Tibial nerve (tissue), 4 donors: ENCODE measurements around the gene RPS8. TPM values are rescaled to one million over a fixed set of nuclear protein-coding genes. Genes with fewer than 3 reads are reported as not detected.
"Not testable (repeated sequence)": the region's sequence is repeated elsewhere in the genome, so short reads cannot be mapped to it uniquely, and the experiment has no call there.

ENCODE experiments used
- DNase-seq, 2 donors: peaks; one replicate each; pipeline ENCODE4 v3.0.0-alpha.2; 2019; ENCODE audit warnings: low spot score in 2 of 2
- H3K27ac ChIP-seq, 4 donors: fragments of 200-600 bp; sonication (generic) in 3 of 4; one replicate each; pipeline ENCODE4 v1.5.1; 2017 to 2019; ENCODE audit warnings: mild to moderate bottlenecking in 1 of 4
- H3K27me3 ChIP-seq, 2 donors: fragments of 200-600 bp; sonication (generic) in 1 of 2; one replicate each; pipeline versions ENCODE4 v1.5.1 to v1.6.0; 2017 to 2019
- H3K36me3 ChIP-seq, 3 donors: fragments of 200-600 bp; sonication (generic); one replicate each; pipeline ENCODE4 v1.5.1; 2018 to 2019
- H3K4me1 ChIP-seq, 4 donors: fragments of 200-600 bp; sonication (generic) in 3 of 4; one replicate each; pipeline ENCODE4 v1.5.1; 2017 to 2019
- H3K4me3 ChIP-seq, 4 donors: fragments of 200-600 bp; sonication (generic) in 3 of 4; one replicate each; pipeline ENCODE4 v1.5.1; 2017 to 2019; ENCODE audit warnings: mild to moderate bottlenecking in 1 of 4, moderate library complexity in 1 of 4
- H3K9me3 ChIP-seq, 4 donors: fragments of 200-600 bp; sonication (generic) in 3 of 4; one replicate each; pipeline ENCODE4 v1.5.1; 2017 to 2019
- CTCF ChIP-seq, 5 experiments: fragments of 200-600 bp in 3 of 5; fragments of 450-650 bp in 2 of 5; sonication (generic) in 3 of 5; IDR thresholded peaks; one replicate each; pipeline ENCODE4 v1.5.1; 2016 to 2019; ENCODE audit warnings: antibody characterized with exemption in 5 of 5, mild to moderate bottlenecking in 3 of 5, moderate library complexity in 2 of 5
- EP300 ChIP-seq, 2 donors: sonication (generic); formaldehyde crosslinking; IDR thresholded peaks; one replicate each; pipeline ENCODE4 v1.6.1; 2017; ENCODE audit warnings: antibody characterized with exemption in 2 of 2, mild to moderate bottlenecking in 1 of 2
- POLR2A ChIP-seq, 2 donors: fragments of 450-650 bp; IDR thresholded peaks; one replicate each; pipeline ENCODE4 v1.6.1; 2017; ENCODE audit warnings: antibody characterized with exemption in 2 of 2, mild to moderate bottlenecking in 2 of 2, moderate library complexity in 2 of 2
- WGBS, 2 donors: methylation state at CpG; one replicate each; pipeline ENCODE4 v1.1.5; 2018; 5-methylcytosine and 5-hydroxymethylcytosine counted together
- total RNA-seq, 4 donors: library from RNA; depleted of rRNA; stranded (reverse); fragments of >200 nt; gene quantifications; one replicate each; pipeline ENCODE4 v1.1.0, GENCODE V29; 2016

RPS8 gene
- total RNA-seq, 4 donors from 2014 or later, result 2,048 to 2,345 (median 2,235) TPM

GRCh38 chr1:44808938-44809917 lies 33.9 kb downstream of the RPS8 start:
- Histone ChIP-seq H3K9me3 (no peaks in the 10 kb centered on the region), H3K4me3 (peak overlapping the region; percentile 25 to 49 (median 33)), H3K27ac (peak overlapping the region; percentile 97 to 100 (median 100)), H3K27me3 (no peaks in the 10 kb centered on the region), H3K4me1 (peaks cover 0 to 89% (median 74%) of the 10 kb centered on the region in 4 donors), H3K36me3 (peaks cover 0 to 24% (median 4%) of the 10 kb centered on the region in 3 donors)
- peak in 1 of 2 donors; percentile 47 for TF ChIP-seq EP300 (IDR thresholded peaks at IDR 0.05)
- TF ChIP-seq CTCF (IDR thresholded peaks at IDR 0.05), result no peak
- WGBS, 2 donors, result 18 to 20% methylated on average over 5 to 6 of the region's 6 CpGs
- no peak for DNase-seq

- Histone ChIP-seq H3K36me3 (peaks cover 0 to 14% (median 0%) of the 10 kb centered on the region in 3 donors), H3K4me1 (peaks cover 0 to 96% (median 75%) of the 10 kb centered on the region in 4 donors), H3K27ac (peak overlapping the region; percentile 97 to 100 (median 100)), H3K9me3 (no peaks in the 10 kb centered on the region), H3K4me3 (peak overlapping the region in 1 of 4 donors; percentile 49), H3K27me3 (no peaks in the 10 kb centered on the region)
- DNase-seq, result peak in 1 of 2 donors; percentile 43
- TF ChIP-seq CTCF (IDR thresholded peaks at IDR 0.05), result no peak
- TF ChIP-seq EP300 (IDR thresholded peaks at IDR 0.05), result no peak
- TF ChIP-seq POLR2A (IDR thresholded peaks at IDR 0.05), result no peak
- 39 to 41% methylated on average over 12 of the region's 12 CpGs for WGBS, 2 donors
Measured at GRCh38 chr1:44810101-44810761, 34.9 kb downstream of the RPS8 start.

GRCh38 chr1:44810762-44811105 lies 35.4 kb downstream of the RPS8 start:
- H3K4me3 ChIP-seq, result not testable (repeated sequence)
- peak in 1 of 2 donors; percentile 6 for DNase-seq

GRCh38 chr1:44811234-44811633 lies 35.9 kb downstream of the RPS8 start:
- DNase-seq, result peak in 1 of 2 donors; percentile 1
- H3K9me3 ChIP-seq, result no peaks in the 10 kb centered on the region
- WGBS, 2 donors, result 42 to 51% methylated on average over 8 of the region's 8 CpGs
- no peaks in the 10 kb centered on the region for H3K27me3 ChIP-seq
- H3K27ac ChIP-seq, result peak overlapping the region in 3 of 4 donors; percentile 100
- H3K36me3 ChIP-seq, result peaks cover 0 to 4% (median 0%) of the 10 kb centered on the region in 3 donors
- H3K4me3 ChIP-seq, result no peak overlapping the region
- no peak for TF ChIP-seq EP300 (IDR thresholded peaks at IDR 0.05)
- TF ChIP-seq POLR2A (IDR thresholded peaks at IDR 0.05), result no peak
- TF ChIP-seq CTCF (IDR thresholded peaks at IDR 0.05), result no peak
- H3K4me1 ChIP-seq, result peaks cover 0 to 86% (median 69%) of the 10 kb centered on the region in 4 donors

More at GRCh38 chr1:44810762-44811105, 35.4 kb downstream of the RPS8 start:
- Histone ChIP-seq H3K4me1 (peaks cover 0 to 91% (median 73%) of the 10 kb centered on the region in 4 donors), H3K27ac (peak overlapping the region in 3 of 4 donors; percentile 100)
- 94 to 95% methylated on average over 4 of the region's 4 CpGs for WGBS, 2 donors
- H3K9me3 ChIP-seq, H3K27me3 ChIP-seq, H3K36me3 ChIP-seq: not testable (repeated sequence)

GRCh38 chr1:44812822-44813543 lies 37.6 kb downstream of the RPS8 start:
- no peaks in the 10 kb centered on the region for H3K9me3 ChIP-seq
- no peak for DNase-seq
- H3K27ac ChIP-seq, result peak overlapping the region; percentile 70 to 100 (median 97)
- peak overlapping the region; percentile 31 to 61 (median 48) for H3K4me3 ChIP-seq
- no peaks in the 10 kb centered on the region for H3K36me3 ChIP-seq
- H3K4me1 ChIP-seq, result peaks cover 0 to 69% (median 55%) of the 10 kb centered on the region in 4 donors
- TF ChIP-seq EP300 (IDR thresholded peaks at IDR 0.05) (no peak), POLR2A (IDR thresholded peaks at IDR 0.05) (no peak), CTCF (IDR thresholded peaks at IDR 0.05) (no peak)
- 43 to 58% methylated on average over 32 to 40 of the region's 48 CpGs for WGBS, 2 donors
- H3K27me3 ChIP-seq, result no peaks in the 10 kb centered on the region

- not testable (repeated sequence) for H3K4me3 ChIP-seq, H3K9me3 ChIP-seq, H3K27ac ChIP-seq, H3K36me3 ChIP-seq, H3K27me3 ChIP-seq
- peak in 1 of 2 donors; percentile 9 for DNase-seq
- 88 to 95% methylated on average over 9 of the region's 9 CpGs for WGBS, 2 donors
- H3K4me1 ChIP-seq, result peaks cover 0 to 69% (median 38%) of the 10 kb centered on the region in 4 donors
Measured at GRCh38 chr1:44815926-44816325, 40.6 kb downstream of the RPS8 start.
